HG03558 (cell line): ENCODE results near the gene TMEM39A.

ENCODE experiments used
- ATAC-seq: cut with Tn5 transposase; IDR thresholded peaks from one replicate; pipeline ENCODE4 v1.9.1; 2021; ENCODE audit warnings: moderate number of reproducible peaks; ENCODE audit not compliant: unreplicated experiment; ENCODE audit errors: extremely low read depth

TMEM39A gene

DNA sequence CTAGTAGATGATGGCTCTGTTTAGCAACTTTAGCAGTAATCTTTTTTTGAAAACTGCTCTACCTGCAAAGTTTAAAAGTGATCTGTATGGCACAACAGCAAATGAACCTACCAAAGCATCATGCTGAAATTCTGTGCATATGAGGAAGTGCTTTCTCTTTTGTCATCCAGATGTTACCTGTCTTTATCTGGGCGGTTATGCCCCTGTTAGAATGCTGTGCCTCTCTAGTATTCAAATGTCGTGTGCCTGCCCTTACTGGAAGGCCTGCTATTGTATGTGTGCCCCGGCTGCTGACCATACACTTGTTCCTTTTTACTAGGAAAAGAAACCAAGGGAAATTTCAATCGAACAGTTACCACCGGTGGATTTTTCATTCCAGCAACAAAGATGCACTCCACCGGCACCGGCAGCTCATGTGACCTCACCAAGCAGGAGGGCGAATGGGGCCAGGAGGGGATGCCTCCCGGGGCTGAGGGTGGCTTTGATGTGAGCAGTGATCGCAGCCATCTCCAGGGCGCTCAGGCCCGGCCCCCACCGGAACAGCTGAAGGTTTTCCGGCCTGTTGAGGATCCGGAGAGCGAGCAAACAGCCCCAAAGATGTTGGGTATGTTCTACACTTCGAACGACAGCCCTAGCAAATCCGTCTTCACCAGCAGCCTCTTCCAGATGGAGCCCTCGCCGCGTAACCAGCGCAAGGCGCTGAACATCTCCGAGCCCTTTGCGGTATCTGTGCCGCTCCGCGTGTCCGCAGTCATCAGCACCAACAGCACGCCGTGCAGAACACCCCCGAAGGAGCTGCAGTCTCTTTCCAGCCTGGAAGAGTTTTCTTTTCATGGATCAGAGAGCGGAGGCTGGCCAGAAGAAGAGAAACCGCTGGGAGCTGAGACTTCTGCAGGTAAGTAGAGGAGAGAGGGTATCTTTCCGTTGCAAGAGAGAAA, 61.6 kb downstream of the TMEM39A start:
- ATAC-seq = no peak

DNA sequence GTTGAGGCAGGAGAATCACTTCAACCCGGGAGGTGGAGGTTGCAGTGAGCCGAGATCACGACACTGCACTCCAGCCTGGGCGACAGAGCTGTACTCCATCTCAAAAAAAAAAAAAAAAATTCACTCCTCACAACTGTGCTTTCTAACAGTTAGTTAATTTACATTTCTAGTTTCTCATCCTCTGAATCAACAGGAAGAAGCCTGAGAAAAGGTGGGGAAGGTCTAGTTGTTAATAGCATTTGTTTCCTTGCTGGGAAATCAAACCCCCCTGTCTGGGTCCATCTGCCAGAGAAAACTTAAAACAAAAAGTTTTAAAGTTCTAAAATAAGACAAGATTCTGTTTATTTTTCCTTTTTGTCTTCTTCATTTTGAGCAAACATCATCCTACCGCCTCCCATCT, 62.3 kb downstream of the TMEM39A start:
- peak; percentile 46 for ATAC-seq

DNA sequence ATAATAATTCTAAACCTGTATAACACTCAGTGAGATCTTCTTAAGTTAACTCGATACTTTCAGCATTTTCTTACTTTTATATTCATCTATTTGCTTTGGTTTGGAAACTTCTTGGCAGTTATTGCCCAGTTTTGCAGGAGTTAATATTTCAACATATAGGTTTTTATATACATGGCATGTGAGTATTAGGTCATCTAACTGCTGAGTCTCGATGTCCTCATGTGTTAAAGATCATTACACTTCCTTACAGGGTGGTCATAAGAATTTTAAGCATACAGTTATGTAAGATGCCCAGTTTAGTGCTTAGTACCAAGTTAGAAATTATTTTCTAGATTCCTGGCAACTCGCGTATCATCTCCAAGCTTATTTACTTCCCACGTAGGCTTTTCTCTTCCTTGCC, 62.9 kb downstream of the TMEM39A start:
- no peak for ATAC-seq

DNA sequence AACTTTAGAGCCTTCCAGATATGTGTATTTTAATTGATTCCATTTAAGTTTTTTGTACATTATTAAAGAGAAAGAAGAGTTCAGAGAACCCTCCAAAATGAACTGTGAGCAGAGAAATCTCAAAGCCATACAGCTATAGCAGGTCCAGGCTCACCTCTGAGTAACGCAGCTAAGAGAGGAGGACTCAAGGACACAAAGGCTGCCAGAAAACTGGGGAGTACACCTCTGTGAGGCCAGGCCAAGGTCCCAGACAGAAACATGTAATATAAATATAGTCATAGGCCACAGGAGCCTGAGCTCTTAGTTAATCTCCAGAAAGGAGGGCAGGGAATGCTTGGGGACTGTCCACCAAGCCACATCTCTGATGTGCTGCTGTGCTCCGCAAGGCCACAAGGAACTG, 66.5 kb downstream of the TMEM39A start:
- ATAC-seq = no peak

DNA sequence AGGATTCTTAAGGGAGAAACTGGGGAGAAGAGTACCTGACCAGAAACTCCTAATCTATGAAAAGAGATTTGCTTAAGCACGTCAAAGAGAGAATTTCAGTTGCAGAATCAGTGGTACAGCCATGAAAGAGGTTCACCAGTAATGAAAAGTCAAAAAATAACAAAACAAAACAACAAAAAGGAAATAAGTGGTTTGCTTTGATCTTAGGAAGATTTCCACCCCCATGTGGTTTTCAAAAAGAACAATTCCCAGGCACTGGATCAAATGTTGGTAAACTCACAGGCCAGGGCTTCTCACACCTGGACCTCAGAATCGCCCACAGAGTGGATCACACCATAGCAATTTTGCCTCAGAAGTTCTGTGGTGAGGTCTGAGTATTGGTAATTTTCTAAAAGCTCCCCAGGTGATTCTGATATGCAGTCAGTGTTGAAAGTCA, 67.5 kb downstream of the TMEM39A start:
- ATAC-seq = peak; percentile 57

DNA sequence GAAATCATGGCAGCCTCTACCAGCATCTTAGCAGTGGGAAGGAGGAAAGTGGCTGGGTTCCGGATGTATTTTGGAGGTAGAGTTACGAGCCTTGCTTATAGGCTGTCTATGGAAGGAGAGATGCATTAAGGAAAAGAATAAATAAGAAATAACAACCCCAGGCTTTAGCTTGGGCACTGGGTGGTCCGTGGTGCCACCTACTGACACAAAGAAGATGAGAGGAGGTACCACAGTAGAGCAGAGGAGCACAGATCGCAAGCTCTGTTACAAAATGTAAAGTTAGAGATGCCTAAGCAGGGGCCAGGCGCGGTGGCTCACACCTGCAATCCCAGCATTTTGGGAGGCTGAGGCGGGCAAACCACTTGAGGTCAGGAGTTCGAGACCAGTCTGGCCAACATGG, 74.8 kb downstream of the TMEM39A start:
- ATAC-seq = no peak

DNA sequence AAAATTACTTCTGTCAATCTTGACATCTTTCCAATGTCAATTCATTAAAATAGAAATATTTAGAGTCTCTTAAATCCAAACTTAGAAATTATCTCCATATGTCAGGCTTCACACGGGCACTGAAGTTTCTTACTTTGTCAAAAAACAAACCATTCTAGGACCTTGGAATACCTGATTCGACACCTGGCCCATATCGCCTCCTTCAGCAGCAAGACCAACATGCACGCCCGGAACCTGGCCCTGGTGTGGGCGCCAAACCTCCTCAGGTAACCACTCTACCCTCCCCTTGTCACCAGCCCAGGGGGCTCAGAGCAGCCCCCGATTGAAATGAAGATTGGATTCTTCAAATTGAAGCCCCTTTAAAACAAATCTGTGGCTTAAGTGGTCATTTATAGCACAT, 81.3 kb downstream of the TMEM39A start:
- no peak for ATAC-seq

DNA sequence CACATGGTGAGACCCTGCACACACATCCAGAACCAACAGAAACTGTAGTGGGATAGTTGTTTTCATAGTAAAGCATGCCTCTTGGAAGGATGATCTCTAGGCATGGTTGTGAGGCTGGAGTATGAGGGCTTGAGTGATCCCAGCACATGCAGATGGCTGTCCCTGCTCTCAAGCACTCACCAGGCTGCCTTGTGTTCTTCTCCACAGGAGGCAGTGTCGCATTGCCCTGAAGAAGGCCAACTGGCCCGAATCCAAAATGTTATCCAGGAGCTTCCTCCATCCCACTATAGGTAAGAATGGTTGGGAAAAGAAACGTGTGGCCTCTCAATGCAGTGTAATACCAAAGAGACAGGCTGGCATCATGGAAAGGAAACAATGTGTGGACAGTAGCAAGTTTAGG, 82.7 kb downstream of the TMEM39A start:
- ATAC-seq = no peak
